Measurements from ENCODE around the gene TAAR5.
"Not testable (repeated sequence)": the region's sequence is repeated elsewhere in the genome, so short reads cannot be mapped to it uniquely, and the experiment has no call there.

The TAAR5 gene

DNA sequence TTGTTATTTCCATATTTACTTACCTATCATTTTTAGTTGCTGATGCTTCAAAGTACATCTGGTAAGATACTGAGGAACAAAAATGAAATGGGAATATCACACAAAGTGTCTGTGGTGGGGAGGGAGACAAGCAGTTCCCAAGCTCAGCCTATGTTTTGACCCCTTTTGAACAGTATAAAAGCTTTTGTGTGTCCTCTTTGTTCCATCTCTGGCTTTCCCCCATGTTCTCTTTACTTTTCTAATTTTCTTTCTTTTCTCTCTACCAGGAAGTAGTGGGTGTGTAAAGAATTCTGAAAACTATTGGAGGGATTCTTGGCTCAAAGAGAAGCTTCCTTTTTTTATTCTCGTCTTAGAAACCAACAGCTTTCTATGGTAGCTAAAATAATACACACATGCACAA, 27.1 kb upstream of the TAAR5 start:
- TF ChIP-seq, protein P1, sequence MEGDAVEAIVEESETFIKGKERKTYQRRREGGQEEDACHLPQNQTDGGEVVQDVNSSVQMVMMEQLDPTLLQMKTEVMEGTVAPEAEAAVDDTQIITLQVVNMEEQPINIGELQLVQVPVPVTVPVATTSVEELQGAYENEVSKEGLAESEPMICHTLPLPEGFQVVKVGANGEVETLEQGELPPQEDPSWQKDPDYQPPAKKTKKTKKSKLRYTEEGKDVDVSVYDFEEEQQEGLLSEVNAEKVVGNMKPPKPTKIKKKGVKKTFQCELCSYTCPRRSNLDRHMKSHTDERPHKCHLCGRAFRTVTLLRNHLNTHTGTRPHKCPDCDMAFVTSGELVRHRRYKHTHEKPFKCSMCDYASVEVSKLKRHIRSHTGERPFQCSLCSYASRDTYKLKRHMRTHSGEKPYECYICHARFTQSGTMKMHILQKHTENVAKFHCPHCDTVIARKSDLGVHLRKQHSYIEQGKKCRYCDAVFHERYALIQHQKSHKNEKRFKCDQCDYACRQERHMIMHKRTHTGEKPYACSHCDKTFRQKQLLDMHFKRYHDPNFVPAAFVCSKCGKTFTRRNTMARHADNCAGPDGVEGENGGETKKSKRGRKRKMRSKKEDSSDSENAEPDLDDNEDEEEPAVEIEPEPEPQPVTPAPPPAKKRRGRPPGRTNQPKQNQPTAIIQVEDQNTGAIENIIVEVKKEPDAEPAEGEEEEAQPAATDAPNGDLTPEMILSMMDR (IDR thresholded peaks at IDR 0.05; ENCODE audit: borderline replicate concordance, control extremely low read depth, extremely low read depth, insufficient read depth, missing control alignments): no peak
- DNase-seq (ENCODE audit: low spot score): no peak
- in situ Hi-C loops (cut with MboI; ENCODE audit: low sequenced_read_pairs, unreplicated experiment): no loop called here

DNA sequence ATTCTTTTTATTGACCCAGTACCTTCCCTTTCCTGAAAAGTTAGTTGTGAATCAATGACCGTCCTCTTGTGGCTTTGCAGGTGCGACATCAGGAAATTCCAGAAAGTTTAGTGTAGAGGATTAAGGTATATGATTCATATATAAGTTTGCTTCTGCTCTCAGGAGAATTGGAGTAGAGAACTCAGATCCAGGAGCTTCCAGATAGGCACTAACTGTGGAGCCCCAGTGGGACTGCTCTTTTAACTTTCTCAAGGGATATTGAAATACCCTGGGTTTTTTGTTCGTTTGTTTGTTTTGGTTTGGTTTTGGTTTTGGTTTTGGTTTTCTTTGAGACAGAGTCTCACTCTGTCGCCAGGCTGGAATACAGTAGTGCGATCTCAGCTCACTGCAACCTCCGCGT, 25.0 kb upstream of the TAAR5 start:
- in situ Hi-C loops (cut with MboI; ENCODE audit: low sequenced_read_pairs, unreplicated experiment): no loop called here
- TF ChIP-seq, protein P1 (IDR thresholded peaks at IDR 0.05; ENCODE audit: borderline replicate concordance, control extremely low read depth, extremely low read depth, insufficient read depth, missing control alignments): no peak
- DNase-seq (ENCODE audit: low spot score): no peak

DNA sequence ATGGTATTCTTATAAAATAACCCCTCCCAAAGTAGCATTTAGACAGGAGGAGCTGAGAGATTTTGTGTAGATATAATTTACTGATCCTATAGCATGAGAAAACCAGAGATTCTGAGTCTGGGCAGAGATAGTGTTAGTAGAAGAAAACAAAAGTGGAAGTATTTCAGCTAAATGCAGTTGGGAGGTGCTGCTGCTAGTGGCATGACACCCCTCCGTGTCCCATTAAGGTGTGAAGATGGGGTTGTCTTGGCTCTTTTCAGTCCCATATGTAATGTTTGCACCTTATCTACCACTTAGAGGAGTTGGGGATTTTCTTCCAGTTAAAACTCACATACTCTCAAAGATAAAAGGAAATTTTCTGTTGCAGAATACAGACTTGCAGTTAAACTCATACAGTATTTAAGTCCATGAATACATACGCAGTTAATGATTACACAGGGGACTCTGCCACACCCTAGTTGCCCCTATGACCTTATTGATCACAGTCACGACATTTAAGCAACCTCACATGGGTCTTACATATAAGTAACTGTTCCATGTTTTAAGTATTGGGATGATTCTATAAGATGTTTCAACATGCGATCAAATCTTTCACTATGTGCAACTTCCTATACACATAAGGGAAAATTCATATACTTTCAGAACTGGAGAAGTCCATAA, 23.0 kb upstream of the TAAR5 start:
- no peak for DNase-seq (ENCODE audit: low spot score)
- TF ChIP-seq, protein P1 (IDR thresholded peaks at IDR 0.05; ENCODE audit: borderline replicate concordance, control extremely low read depth, extremely low read depth, insufficient read depth, missing control alignments): no peak
- in situ Hi-C loops (cut with MboI; ENCODE audit: low sequenced_read_pairs, unreplicated experiment): no loop called here

DNA sequence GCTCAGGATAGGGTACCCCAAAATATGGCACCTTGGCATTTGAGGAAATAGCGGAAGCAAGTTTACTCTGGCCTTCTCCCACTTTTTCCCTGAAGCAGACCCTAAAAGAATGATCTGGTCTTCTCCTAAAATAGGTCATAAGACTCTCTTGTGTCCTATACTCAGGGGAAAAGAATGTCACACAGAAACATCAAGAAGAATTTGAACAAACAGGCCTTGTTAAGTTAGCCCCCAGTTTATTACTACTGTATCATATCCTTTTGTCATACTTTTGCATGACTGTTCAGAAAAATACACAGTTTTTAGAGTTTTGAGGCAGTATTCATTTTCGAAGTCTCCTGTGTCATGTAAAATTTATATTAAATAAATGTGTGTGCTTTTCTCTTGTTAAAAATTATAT, 22.1 kb upstream of the TAAR5 start:
- no peak for DNase-seq (ENCODE audit: low spot score)
- TF ChIP-seq, protein P1 (IDR thresholded peaks at IDR 0.05; ENCODE audit: borderline replicate concordance, control extremely low read depth, extremely low read depth, insufficient read depth, missing control alignments): no peak
- in situ Hi-C loops (cut with MboI; ENCODE audit: low sequenced_read_pairs, unreplicated experiment): no loop called here

DNA sequence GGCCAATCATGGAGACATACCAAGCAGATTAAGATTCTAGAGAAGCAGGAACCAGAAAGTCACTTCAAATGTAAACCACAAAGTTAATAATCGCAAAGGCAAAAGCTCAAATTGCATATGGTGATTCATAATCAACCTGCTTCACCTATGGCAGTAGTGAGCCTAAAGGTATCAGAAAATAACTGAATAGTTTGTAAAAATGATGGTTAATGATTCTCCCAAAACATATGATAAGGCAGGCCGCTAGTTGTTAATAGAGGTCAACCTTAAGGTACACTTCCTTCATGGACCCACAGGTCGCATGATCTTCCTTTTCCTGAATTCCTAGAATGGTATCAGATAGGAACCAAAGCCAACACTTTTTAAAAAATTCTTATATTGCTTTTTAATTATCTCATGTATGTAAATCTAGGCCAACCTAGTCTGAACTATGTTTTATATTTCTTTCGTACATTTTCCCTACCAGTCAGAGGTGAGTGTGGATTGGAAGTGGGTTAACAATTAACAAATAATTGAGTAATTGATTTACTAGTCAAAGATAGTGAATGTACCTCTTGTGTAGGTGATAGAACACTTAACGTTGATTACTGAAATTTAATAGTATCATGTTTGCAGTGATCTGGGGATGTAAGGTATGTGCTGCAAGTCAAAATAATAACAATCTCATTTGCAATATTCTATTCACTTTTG, 18.1 kb upstream of the TAAR5 start:
- TF ChIP-seq, protein P1 (IDR thresholded peaks at IDR 0.05; ENCODE audit: borderline replicate concordance, control extremely low read depth, extremely low read depth, insufficient read depth, missing control alignments): no peak
- DNase-seq (ENCODE audit: low spot score): no peak
- in situ Hi-C loops (cut with MboI; ENCODE audit: low sequenced_read_pairs, unreplicated experiment): no loop called here

DNA sequence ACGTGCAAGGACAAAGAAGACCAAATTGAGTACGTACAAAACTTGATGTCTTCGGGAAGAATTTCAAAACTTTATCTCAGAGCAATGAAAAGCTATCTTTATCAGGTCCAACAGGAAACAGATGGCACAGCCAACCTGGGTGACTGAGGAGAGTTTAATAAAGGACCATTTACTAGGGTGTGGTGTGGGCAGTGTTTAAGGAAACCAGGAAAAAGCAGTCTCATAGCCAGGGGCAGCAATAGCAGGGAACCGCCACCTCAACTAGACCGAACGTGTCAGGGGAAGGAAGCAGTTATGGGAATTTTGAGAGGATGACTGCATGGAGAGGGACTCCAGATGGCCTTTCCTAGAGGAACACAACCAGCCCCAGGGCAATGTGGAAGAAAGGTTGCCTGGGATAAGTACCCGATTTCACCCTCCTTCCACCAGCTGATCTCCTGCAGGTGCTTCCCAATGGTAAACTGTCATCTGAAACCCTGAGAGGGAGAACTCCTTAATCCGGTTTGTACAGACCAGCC, 15.2 kb upstream of the TAAR5 start:
- in situ Hi-C loops (cut with MboI; ENCODE audit: low sequenced_read_pairs, unreplicated experiment): no loop called here
- DNase-seq (ENCODE audit: low spot score): no peak
- TF ChIP-seq, protein P1 (IDR thresholded peaks at IDR 0.05; ENCODE audit: borderline replicate concordance, control extremely low read depth, extremely low read depth, insufficient read depth, missing control alignments): no peak

DNA sequence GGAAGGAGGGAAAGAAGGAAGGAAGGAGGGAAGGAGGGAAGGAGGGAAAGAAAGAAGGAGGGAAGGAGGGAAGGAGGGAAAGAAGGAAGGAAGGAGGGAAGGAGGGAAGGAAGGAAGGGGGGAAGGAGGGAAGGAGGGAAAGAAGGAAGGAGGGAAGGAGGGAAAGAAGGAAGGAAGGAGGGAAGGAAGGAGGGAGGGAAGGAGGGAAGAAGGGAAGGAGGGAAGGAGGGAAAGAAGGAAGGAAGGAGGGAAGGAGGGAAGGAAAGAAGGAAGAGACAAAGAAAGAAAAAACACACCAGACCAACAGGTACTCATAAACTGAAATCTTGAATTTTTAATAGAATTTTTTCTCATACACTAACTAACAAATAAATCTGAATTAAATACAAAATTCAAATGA, 11.4 kb upstream of the TAAR5 start:
- in situ Hi-C loops (cut with MboI; ENCODE audit: low sequenced_read_pairs, unreplicated experiment); DNase-seq (ENCODE audit: low spot score): not testable (repeated sequence)
